HG02840 (cell line): ENCODE results near the gene ZNF316.
A peak's percentile ranks its signal among the peaks of the same experiment; 100 is the strongest.

Experiments
- ATAC-seq: cut with Tn5 transposase; IDR thresholded peaks from one replicate; pipeline ENCODE4 v1.9.1; 2021; ENCODE audit warnings: mild to moderate bottlenecking, moderate library complexity, moderate number of reproducible peaks; ENCODE audit not compliant: unreplicated experiment, low FRiP score

ZNF316 gene

DNA sequence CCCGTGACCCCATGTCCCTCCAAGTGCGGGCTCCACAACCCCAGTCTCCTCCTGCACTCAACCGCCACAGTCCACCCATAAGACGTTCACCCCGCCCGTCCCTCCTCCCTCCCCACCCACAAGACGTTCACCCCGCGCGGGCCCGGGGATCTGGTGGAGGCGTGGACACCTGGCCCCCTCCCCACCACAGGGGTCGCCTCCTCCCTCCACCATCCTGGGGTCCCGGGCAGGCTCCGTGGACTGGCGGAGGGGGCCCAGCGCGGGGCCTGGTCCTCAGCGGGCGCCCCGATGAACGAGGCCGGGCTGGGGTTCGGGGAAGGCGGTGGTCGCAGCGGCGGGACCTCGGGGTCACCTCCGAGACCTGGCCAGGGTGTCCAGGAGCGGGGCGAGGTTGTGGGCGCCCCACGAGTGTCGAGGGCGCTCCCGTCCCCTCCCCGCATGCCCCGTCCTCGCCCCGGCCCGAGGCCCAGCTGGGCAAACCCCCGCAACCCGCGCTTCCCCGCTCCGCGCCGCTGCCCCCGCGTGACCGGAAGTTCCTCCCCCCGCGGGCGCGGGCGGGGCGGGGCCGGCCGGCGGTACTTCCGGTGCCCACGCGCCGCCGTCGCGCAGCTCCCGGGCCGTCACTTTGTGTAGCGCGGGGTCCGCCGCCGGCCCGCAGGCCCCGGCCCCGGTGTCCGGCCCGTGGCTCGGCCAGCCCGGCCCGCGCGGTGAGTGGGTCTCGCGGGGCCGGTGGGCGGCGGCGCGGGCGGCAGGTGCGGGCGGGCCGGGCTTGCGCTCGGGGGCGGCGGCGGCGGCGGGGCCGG lies at the start of gene ZNF316:
Gene ZNF316, plus strand, starts transcription at position 578 of the 803 bp plus-strand sequence. CDS start 5,092 bp downstream, outside the sequence.
- peak; percentile 58 for ATAC-seq

DNA sequence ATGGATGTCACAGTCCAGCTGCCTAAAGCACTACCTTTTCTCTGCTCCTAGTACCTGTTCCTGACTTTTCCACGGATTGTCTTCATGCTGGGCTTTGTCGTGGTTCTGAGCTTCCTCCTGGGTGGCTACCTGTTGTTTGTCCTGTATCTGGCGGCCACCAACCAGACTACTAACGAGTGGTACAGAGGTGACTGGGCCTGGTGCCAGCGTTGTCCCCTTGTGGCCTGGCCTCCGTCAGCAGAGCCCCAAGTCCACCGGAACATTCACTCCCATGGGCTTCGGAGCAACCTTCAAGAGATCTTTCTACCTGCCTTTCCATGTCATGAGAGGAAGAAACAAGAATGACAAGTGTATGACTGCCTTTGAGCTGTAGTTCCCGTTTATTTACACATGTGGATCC lies 48.6 kb upstream of the ZNF316 start:
- no peak for ATAC-seq

DNA sequence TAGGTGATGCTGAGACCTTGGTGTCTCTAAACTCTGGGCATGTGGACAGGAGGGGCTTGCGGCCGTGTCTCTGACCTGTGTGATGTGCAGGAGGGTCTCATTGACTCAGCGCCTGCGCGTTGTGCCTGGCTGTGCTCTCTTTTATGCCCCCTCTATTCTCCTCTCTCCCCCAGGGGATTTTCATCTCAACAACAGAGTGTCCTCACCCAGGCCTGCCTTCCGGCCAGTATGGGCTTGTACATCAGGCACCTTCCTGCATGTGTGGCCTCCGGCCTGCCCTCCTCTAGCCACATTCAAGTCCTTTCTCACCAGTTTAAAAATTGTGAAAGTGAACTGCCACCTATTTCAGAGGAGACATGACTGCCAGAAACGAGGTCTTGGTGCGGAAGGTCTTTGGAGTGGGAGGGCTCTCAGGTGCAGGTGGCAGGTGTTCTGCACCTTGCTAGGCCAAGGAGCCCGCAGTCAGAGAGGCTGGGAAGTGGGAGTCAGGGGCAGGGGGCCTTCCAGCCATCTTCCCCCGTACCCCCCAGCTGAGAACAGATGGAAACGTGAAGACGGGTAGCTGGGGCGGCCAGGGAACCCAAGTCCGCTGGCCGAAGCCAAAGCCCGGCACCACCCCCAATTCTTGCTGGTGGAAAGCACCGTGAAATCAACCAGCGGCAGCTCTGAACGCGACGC lies 47.8 kb upstream of the ZNF316 start:
- no peak for ATAC-seq

DNA sequence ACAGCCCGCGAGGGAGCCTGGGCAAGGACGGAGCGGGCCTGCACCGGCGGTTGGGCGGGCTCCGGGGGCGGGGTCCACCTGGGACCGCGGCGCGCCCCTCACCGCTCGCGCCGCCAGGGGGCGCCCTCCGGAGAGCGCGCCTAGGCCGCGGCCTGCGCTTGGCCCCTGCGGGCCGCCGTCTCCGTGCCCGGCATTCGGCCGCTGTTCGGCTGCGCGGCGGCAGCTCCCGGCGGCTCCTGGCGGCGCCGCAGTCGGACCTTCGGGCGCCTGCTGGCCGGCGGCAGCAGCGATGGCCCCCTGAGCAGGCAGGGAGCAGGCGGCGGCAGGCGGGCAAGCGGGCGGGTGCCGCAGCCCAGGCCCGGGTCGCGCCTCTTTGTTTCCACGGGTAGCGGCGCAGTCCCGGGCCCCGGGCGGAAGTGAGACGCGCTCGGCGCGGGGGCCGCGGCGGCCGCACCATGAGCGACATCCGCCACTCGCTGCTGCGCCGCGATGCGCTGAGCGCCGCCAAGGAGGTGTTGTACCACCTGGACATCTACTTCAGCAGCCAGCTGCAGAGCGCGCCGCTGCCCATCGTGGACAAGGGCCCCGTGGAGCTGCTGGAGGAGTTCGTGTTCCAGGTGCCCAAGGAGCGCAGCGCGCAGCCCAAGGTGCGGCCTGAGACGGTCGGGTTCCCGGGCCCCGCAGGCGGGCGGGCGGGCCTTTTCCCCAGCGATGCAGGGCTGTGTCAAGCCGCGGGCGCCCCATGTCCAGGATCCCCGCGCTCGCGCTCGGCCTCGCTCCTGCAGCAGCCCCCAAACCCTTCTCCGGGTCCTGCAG lies 47.1 kb upstream of the ZNF316 start, which contains the start of gene INTS15:
Gene INTS15, plus strand, starts transcription at position 193 of the 816 bp plus-strand sequence. Its CDS starts 263 bp downstream, at position 456.
- peak; percentile 85 for ATAC-seq

DNA sequence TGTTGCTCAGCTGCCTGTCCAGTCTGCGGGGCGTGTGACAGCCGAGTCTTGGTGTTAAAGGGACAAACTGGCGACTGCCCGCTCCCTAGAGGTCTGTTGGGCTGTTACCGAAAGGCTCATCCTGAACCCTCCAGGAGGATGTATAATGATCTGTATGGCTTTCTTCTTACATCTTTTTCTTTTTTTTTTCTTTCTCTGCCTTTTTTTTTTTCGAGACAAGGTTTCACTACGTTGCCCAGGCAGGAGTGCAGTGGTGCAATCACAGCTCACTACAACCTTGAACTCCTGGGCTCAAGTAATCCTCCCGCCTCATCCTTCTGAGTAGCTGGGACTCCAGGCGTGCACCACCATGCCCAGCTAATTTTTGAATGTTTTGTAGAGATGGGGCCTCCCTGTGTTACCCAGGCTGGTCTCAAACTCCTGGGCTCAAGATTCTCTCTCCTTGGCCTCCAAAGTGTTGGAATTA lies 46.4 kb upstream of the ZNF316 start:
- ATAC-seq, result no peak

DNA sequence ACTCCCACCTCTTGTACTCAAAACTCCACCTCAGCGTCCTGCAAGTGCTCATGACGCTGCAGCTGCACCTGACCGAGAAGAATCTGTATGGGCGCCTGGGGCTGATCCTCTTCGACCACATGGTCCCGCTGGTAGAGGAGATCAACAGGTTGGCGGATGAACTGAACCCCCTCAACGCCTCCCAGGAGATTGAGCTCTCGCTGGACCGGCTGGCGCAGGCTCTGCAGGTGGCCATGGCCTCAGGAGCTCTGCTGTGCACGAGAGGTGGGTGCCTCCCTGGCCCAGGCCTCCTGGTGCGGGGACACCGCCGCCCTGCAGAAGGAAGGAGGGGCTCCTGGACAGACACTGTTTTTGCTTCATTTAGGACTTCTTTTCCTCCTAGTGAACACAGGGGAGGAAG lies 37.0 kb upstream of the ZNF316 start:
- no peak for ATAC-seq

DNA sequence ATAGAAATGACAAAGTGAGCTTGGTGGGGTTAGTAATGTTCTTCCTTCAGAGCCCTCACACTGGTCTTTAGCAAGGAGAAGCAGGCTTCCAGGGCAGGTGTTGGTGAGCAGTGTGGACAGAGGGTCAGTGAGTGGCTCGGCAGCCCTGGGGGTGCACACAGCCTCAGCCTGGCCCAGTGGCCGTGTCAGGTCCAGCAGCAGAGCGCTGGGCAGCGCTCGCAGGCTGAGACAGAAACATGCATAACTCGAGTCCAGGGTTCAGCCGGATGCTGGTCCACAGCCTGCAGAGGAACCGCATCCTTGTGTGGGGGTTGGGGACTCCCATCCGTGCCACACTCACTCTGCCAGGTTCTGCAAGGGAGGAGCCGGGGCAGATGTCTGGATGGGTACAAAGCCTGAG lies 32.7 kb upstream of the ZNF316 start:
- ATAC-seq, result no peak

DNA sequence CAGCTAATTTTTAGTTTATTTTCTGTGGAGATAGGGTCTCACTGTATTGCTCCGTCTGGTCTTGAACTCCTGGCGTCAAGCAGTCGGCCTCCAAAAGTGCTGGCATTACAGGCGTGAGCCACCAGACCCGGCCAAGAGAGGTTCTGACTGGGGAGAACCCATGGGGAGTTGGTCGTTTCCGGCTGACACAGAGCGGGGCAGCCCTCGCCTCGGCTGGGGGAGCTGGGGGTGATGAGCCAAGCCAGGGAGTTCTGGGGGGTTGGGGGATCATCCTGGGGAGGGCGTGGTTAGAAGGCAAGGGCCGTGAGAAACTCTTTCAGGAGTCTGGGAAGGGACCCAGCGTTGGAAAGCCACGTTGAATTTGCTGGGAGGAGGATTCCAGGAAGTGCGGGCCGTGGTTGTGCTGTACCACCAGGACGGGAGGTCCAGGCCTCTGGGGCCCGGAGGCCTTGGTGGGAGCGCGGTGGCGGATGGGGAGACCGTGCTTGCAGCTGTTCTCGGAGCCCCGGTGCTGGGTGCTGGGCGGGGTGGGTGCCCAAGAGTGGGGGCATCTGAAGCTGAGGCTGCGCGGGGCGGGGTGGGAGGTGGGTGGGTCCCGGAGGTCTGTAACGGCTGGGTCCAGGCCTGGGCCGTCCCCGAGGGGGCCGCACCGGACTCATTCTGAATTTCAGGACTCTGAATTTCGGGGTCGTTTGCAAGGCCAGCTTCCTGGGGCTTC lies 30.1 kb upstream of the ZNF316 start:
- no peak for ATAC-seq

DNA sequence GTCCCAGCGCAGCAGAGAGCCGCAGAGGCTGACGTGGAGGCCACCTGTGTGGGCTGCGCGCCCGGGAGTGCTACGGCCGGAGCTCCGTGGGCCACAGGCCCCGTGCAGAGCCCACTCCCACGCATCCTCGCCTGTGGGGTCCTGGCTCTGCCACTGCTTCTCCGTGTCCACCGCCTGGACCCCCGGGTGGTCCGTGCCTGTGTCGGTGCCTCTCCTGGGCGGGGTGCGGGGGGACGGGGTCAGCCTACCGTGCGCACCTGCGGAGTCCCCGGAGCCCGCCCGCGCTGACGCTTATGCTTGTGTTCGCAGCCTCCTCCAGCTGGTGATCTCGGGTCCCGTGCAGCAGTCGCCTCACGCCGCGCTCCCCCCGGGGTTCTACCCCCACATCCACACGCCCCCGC lies 29.5 kb upstream of the ZNF316 start:
- ATAC-seq, result no peak

DNA sequence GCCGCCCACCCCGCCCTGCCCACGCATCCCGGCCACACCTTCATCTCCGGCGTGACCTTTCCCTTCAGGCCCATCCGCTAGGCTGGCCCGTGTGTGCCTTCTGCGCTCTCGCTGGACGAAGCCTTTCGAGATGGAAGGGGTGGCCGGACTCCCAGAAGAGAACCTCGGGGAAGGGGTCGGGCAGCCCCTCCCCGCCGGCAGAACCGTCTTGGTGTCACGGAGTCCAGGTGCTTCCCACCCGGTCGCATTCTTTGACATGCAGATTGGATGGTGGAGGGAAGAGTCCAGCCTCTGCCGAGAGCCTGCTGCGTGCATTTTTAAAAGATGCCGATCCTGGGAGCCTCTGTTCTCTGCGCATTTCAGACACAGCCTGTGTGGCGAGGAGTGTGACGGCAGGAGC lies 29.0 kb upstream of the ZNF316 start:
- no peak for ATAC-seq

DNA sequence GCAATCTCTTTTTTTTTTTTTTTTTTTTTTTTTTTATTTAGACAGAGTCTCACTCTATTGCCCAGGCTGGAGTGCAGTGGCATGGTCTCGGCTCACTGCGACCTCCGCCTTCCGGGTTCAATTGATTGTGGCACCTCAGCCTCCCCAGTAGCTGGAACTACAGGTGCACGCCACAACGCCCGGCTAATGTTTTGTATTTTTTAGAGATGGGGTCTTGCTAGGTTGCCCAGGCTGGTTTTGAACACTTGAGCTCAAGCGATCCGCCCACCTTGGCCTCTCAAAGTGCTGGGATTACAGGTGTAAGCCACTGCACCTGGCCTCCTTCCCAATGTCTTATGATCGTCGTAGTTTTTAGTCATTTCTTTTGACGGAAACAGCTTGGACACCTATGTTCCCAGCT lies 28.3 kb upstream of the ZNF316 start:
- ATAC-seq, result no peak

DNA sequence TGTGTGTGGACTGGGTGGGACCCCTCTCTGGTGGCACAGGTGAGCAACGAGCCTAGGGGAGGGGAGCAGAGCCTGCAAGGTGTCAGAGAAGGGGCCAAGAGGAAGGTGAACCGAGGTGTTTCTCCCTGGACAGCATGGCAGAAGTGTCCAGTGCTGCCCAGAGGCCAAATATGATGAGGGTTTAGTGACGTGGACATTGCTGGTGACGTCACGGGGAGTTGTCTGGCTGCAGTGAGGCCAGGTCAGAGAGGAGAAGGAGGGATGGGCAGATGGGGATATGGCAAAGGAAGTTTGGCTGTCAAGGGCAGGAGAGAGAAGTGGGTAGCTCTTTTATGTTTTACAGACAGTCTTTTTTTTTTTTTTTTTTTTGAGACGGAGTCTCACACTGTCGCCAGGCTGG lies 24.3 kb upstream of the ZNF316 start:
- no peak for ATAC-seq

DNA sequence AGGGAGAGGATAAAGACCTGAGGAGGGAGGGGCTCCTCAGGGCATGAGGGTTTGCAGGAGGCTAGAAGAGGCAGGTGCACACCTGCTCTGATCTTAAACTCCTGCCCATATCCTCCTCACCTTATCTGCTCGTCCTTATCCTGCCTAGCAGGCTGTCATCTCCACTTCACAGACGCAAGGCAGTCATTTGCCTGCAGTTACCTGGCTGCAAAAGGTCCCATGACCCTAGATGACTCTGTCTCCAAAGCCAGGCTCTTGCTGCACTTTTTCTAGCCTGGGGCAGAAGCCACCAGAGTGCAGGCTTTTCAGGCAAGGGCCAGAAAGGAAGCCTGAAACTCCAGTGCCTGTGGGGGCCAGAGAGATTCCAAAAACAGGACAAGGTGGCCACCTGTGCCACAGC lies 23.4 kb upstream of the ZNF316 start:
- no peak for ATAC-seq

DNA sequence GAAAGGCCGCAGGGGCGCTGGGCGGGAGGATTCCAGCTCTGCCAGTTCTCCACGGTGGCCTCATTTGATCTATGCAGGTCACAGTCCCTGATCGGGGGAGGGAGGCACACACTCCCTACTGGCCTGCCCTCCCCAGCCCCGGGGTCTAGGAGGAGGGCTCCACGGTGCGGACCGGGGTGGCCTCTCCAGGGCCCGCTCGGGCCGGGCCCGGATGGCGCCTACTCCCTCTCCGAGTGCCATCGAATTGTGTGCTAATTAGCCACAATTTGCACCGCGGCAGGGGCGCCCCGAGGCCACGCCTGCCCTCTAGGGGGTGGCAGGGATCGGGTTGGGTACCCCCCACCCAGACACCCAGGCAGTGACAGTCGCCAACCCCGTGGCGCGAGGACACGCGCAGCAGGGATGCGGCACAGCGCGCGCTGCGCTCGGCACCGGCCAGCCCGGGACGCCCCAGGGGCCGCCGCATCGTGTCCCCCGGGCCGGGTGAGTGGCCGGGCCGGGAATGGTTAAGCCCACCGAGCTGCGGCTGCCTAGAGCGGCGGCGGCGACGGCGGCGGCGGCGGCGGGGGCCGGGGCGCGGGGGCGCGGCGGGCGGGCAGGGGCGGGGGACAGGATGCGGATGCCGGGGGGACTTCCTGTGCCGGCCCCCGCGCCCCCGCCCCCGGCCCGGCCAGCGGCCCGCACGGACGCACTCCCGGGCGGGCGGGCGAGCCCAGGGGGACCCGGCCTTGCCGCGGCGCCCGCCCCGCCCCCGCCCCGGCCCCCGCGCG lies 22.0 kb upstream of the ZNF316 start, which contains the start of gene ZNF853:
Gene ZNF853, plus strand, starts transcription at position 658 of the 770 bp plus-strand sequence. CDS start 565 bp downstream, outside the sequence.
- no peak for ATAC-seq

DNA sequence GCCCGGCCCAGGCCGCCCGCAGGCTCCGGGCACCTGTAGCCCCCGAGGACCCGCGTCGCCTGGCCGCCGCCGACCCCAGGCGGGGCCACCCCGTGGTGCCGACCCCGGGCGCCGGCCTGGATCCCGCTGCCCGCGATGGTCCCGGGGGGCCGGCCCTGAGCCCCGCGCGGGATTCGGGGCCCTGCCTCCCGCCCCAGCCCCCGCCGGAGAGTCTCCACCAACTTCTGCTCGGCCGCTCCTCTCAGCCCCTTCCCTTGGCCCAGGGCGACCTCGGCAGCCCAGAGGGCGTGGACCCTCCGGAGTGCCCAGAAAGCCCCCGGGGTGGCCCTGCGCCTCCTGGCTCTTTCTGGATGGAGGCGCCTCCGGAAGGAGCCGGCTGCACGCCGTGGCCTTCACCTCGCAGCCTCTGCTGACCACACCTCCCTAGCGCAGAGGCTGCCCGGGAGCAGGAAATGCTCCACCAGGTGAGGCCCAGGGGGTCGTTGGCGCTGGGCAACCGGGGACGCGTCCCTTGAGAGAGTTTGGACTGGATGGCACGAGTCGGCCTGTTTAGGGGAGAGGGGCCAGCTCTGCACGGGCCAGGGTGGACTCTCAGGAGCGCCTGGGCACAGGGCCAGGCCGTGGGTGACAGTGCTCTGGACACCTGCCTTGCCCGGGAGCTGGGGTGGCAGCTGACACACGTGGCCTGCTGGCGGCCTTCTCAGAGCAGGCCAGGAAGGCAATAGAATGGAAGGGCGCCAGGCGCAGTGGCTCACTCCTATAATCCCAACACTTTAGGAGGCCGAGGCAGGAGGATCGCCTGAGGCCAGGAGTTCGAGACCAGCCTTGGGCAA lies 21.2 kb upstream of the ZNF316 start:
- no peak for ATAC-seq

DNA sequence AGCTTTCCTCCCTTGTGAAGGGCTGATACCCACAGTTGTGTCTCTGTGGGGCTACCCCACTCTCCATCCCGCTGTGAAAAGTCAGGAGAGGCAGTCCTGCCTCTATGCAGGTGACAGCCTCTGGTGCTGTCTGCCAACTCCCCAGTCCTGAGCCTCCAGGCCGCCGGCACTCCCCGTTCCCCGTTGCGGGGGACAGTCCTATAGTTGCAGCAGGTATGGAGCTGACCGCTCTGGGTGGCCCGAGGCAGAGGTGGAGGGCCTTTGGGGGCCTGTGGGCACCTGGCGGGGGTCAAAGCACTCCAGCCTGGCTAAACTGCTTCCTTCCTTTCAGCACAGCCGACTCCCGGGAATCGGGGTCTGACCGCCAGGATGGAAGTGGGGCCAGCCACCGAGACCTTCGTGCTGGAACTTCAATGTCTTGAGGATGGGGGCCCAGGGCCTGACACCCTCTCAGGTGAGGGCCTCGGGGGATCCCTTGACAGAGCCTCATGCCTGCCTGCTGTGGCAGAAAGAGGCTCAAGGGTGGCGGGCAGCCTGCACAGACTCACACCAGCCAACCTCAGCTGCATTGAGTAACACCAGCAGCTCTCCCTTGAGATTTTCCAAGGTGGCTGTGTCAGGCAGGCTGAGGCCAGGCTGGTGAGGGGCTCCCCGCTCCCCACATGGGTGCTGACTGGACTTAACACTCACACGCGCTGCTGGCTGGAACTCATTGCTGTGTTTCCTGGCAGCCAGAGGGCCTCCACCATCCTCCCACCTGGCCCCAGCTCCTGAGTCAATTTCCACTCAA lies 20.1 kb upstream of the ZNF316 start:
- no peak for ATAC-seq

DNA sequence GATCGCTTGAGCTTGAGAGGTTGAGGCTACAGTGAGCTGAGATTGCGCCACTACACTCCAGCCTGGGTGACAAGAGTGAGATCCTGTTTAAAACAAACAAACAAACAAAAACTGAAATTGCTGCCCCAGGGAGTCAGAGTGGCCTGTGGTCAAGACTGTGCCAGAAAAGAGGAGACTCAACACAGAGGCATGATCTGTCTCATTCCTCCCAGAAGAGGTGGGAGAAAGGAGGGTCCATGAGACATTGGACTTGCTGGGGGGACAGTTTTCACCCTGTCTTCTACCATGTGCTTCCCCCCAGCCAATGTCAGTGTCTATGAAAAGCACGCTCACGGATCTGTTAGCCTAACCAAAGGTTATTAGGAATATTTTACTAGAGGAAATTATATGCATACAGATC lies 18.5 kb upstream of the ZNF316 start:
- ATAC-seq, result no peak

DNA sequence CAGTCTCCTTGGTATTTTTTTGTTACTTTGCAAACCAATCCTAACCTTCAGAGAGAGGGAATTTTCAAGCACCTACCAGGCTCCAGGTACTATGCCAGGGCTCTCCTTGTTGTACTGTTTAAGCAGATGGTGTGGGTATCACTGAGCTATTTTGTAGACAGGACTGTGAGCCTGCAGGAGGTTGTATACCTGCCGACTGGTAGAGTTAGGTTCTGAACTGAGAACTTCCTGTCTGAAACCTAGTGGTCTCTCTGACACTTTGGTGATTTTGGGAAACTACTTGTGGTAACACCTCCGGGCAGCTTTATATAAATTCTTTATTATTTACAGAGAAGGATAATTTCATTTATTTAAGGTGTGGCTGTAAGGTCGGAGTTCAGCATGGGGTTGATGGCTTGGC lies 17.2 kb upstream of the ZNF316 start:
- ATAC-seq, result no peak
